Measurements from ENCODE around the gene SH3RF2.

The SH3RF2 gene

GRCh38 chr5:146109379-146109778, 173.0 kb downstream of the SH3RF2 start:
- TF ChIP-seq CTCF (IDR thresholded peaks at IDR 0.05; ENCODE audit: low read depth, low read length): no peak

GRCh38 chr5:146111409-146111808, 175.0 kb downstream of the SH3RF2 start:
- no peak for DNase-seq (ENCODE audit: extremely low read depth, low read depth)
- no peak for TF ChIP-seq CTCF (IDR thresholded peaks at IDR 0.05; ENCODE audit: low read depth, low read length)

More at GRCh38 chr5:146109379-146109778, 173.0 kb downstream of the SH3RF2 start:
- no peak for DNase-seq (ENCODE audit: extremely low read depth, low read depth)

GRCh38 chr5:146112476-146112875, 176.1 kb downstream of the SH3RF2 start:
- no peak for DNase-seq (ENCODE audit: extremely low read depth, low read depth)

More at GRCh38 chr5:146112476-146112875, 176.1 kb downstream of the SH3RF2 start:
- TF ChIP-seq CTCF (IDR thresholded peaks at IDR 0.05; ENCODE audit: low read depth, low read length): no peak
